LoVo (cell line): Measurements from ENCODE around the gene CYP2B6.
A peak's percentile ranks its signal among the peaks of the same experiment; 100 is the strongest.
"Not testable (repeated sequence)": the region's sequence is repeated elsewhere in the genome, so short reads cannot be mapped to it uniquely, and the experiment has no call there.

Experiments
- DNase-seq: peaks from one replicate; pipeline ENCODE4 v3.0.0-alpha.2; 2016; ENCODE audit warnings: low spot score

The CYP2B6 gene

DNA sequence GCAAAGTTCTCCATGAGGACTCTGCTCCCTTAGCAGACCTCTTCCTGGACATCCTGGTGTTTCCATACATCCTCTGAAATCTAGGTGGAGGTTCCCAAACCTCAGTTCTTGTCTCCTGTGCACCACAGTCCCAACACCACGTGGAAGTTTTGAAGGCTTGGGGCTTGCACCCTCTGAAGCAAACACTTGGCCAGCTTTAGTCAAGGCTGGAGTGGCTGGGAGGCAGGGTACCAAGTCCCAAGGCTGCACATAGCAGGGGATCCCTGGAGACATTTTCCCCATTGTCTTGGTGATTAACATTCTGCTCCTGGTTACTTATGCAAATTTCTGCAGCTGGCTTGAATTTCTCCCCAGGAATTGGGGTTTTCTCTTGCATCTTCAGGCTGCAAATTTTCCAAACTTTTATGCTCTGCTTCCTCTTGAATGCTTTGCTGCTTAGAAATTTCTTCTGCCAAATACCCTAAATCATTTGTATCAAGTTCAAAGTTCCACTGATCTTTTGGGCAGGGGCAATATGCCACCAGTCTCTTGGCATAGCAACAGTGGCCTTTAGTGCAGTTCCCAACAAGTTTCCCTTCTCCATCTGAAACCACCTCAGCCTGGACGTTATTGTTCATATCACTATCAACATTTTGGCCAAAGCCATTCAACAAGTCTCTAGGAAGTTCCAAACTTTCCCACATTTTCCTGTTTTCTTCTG lies 10.2 kb upstream of the CYP2B6 start:
- DNase-seq: not testable (repeated sequence)

DNA sequence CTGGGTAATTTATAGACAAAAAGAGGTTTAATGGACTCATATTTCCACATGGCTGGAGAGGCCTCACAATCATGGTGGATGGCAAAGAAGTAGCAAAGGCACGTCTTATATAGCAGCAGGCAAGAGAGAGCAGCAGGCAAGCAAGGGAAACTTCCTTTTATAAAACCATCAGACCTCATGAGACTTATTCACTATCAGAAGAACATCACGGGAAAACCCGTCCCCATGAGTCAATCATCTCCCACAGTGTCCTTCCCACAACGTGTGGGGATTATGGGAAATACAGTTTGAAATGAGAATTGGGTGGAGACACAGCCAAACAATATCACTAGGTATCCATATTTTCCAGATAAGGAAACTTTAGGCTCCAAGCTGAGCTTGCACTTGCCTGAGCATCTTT lies 9.5 kb upstream of the CYP2B6 start:
- DNase-seq: no peak

- DNase-seq: no peak
Measured at GRCh38 chr19:40982594-40983101, 8.4 kb upstream of the CYP2B6 start.

- no peak for DNase-seq
Measured at GRCh38 chr19:40989453-40989852, 1.6 kb upstream of the CYP2B6 start.

DNA sequence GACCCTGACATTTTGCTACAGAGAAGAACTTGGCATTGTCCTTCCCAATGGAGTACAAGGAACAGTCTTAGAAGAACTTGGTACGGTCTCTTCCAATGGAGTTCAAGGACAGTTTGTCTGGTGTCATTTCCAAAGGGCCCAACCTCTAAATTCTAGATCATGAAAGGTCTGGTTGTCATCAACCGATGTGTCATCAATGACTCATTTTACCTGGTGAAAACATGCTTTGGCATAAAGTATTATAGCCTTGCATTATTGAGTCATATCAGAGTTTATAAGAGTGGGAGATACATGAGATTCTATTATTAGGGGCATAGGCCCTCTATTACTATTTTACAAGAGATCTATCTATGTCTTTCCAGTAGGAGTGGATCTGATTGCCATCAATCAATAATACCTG lies 4.3 kb downstream of the CYP2B6 start:
- peak; percentile 48 for DNase-seq

DNA sequence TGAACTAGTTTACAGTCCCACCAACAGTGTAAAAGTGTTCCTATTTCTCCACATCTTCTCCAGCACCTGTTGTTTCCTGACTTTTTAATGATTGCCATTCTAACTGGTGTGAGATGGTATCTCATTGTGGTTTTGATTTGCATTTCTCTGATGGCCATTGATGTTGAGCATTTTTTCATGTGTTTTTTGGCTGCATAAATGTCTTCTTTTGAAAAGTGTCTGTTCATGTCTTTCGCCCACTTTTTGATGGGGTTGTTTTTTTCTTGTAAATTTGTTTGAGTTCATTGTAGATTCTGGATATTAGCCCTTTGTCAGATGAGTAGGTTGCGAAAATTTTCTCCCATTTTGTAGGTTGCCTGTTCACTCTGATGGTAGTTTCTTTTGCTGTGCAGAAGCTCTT lies 7.9 kb downstream of the CYP2B6 start:
- DNase-seq: not testable (repeated sequence)

DNA sequence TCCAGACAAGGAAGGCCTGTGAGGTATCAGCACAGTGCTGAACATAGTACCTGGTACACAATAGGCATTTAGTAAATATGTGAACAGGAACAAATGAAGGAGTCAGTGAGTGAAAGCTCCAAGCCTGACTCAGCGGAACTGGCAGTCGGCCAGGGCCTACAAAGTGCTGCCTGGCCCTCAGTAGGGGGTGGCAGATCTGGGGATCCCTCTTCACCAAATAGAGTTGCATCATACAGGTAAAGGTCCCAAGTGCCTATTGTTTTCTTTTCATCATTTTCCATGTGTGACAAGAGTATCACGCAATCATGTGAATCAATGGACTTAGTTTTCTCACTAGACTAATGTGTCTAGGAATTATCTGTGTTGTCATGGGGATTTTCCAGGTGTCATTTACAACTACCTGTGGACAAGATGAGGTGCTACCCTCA lies 9.2 kb downstream of the CYP2B6 start:
- DNase-seq: peak; percentile 86

- DNase-seq: no peak
Measured at GRCh38 chr19:41001243-41001971, 10.3 kb downstream of the CYP2B6 start.

- peak; percentile 44 for DNase-seq
Measured at GRCh38 chr19:41003656-41004055, 12.6 kb downstream of the CYP2B6 start.

GRCh38 chr19:41009700-41010235 lies 18.7 kb downstream of the CYP2B6 start:
- no peak for DNase-seq

GRCh38 chr19:41013359-41013758 lies 22.3 kb downstream of the CYP2B6 start:
- DNase-seq: no peak

DNA sequence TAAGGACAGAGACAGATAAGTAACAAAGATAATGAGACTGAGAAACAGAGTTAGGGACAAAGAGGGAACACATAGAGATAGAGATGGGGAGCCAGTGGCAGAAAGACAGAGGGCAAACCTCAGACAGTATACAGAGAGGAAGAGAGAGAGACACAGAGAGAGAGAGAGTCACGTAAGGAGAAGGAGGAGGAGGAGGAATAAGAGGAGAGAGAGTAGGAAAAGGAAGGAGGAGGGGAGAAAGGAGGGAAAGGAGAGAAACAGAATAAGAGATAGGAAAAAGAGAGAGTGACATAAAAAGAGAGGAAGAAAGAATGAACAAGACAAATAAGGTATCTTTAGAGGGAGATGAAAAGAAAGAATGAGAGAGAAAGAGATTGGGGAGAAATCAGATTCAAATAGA lies 23.6 kb downstream of the CYP2B6 start:
- no peak for DNase-seq

DNA sequence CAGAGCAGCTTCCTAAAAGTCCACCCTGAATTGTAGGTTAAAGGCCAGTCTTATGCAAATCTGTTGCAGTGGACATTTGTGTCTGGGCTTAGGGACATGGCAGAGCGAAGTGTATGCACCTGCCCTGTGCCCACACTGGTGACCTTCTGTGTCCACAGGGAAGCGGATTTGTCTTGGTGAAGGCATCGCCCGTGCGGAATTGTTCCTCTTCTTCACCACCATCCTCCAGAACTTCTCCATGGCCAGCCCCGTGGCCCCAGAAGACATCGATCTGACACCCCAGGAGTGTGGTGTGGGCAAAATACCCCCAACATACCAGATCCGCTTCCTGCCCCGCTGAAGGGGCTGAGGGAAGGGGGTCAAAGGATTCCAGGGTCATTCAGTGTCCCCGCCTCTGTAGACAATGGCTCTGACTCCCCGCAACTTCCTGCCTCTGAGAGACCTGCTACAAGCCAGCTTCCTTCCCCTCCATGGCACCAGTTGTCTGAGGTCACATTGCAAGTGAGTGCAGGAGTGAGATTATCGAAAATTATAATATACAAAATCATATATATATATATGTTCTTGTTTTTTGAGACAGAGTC lies 25.5 kb downstream of the CYP2B6 start:
- DNase-seq: no peak

- no peak for DNase-seq
Measured at GRCh38 chr19:41018736-41019290, 27.7 kb downstream of the CYP2B6 start.

- DNase-seq: no peak
Measured at GRCh38 chr19:41019346-41019745, 28.3 kb downstream of the CYP2B6 start.

- no peak for DNase-seq
Measured at GRCh38 chr19:41023193-41023592, 32.1 kb downstream of the CYP2B6 start.

GRCh38 chr19:41025411-41025810 lies 34.3 kb downstream of the CYP2B6 start:
- no peak for DNase-seq

GRCh38 chr19:41025871-41026270 lies 34.8 kb downstream of the CYP2B6 start:
- no peak for DNase-seq

DNA sequence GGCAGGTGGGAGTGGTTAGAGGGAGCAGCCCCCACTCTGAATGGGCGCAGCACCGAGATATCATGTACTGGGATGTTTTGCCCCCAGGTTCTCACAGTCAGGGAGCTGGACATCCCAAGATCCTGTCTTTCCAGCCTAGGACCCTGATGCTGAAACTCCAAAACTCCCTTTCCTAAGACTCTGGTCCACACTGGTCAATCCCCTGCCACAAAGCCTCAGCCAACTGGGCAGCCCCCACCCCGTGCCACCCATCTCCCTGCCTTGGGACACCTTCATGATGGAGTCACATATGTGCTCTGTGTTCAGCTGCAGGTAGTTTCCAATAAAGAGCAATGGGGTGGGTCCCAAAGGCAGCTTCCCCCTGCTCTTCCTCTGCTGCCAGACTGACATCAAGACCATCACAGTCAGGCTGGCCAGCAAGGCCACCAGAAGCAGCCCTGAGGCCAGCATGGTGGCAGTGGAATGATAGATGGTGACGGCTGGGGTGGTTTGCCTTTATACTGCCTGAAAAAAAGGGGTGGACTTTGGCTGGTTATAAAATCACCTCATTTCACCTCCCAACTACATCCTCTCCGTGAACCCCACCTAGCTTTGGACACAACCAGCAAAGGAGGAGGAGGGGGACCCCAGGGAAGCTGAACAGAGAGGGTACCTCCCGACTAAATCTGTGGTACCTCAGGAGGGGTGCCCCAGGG lies 36.3 kb downstream of the CYP2B6 start:
- DNase-seq: no peak

DNA sequence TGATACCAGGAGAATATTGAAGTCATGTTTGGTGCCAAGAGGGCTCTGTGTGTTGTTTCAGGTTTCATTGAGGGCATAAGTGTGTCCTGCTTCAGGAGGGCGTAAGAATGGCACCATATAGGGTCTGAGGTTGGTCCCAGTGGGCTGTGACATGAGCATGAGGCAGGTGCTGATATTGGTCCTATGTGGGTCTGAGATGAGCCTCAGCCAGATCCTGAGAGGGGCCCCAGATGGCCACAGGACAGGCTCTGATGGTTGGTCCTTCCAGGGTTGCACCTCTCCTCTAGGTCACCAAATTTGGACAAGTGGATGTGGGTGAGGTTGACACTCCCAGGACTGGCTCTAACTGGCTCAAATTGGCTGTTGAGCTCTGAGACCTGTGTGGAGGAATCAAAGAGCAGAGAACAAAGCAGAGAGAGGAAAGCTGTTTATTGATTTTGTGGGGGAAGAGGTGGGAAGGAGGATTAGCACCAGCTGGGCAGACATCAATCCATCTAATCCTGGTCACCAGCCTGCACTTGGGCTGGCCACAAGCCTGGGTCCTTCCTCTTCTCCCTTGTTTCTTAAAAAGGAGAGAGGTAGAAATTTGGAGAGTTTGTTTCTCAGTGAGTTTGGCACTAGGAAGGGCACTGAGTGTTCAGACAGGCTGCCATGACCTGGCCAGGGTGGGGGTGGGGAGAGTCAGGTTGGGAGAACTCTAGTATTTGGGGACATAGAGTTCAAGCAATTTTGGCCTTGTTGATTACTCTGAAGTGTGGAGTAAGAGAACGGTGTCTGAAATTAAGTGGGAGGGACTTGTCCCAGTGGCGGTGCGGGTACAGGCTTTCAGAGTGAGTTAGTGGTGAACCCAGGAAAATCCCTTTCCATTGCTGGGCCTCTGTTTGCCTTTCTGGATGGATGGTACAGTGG lies 38.7 kb downstream of the CYP2B6 start:
- no peak for DNase-seq

GRCh38 chr19:41030651-41031050 lies 39.6 kb downstream of the CYP2B6 start:
- no peak for DNase-seq
